GM12801 (cell line): ENCODE results near the gene SP6.

ENCODE experiments used
- CTCF ChIP-seq: IDR thresholded peaks from one replicate; pipeline ENCODE4 v1.5.1; 2011; ENCODE audit warnings: control low read depth; ENCODE audit not compliant: insufficient read length; ENCODE audit errors: extremely low read depth

The SP6 gene

GRCh38 chr17:47850692-47851573 lies at the start of gene SP6:
TSS of gene SP6 (minus strand) at chr17:47851163. CDS start at chr17:47848429, 2,734 bp downstream.
- no peak for TF ChIP-seq CTCF

GRCh38 chr17:47899643-47900042 lies 48.7 kb upstream of the SP6 start:
- TF ChIP-seq CTCF: no peak

GRCh38 chr17:47898241-47898640 lies 47.3 kb upstream of the SP6 start:
- no peak for TF ChIP-seq CTCF

- no peak for TF ChIP-seq CTCF
Observed at GRCh38 chr17:47897561-47897960, 46.6 kb upstream of the SP6 start.

GRCh38 chr17:47896672-47897490 lies 45.9 kb upstream of the SP6 start:
- no peak for TF ChIP-seq CTCF

- no peak for TF ChIP-seq CTCF
Observed at GRCh38 chr17:47895856-47896671, 45.1 kb upstream of the SP6 start, which contains the start of gene SP2. TSS of gene SP2 (plus strand) at chr17:47896236. CDS start at chr17:47896287, 51 bp downstream.
